ENCODE data around the gene SULT1C3. TPM values are rescaled to one million over a fixed set of nuclear protein-coding genes. Genes with fewer than 3 reads are reported as not detected.
A peak's percentile ranks its signal among the peaks of the same experiment; 100 is the strongest.

Gene SULT1C3
- total and polyA plus RNA-seq, 2 of the 13 experiments (the other 11 are each of a cell fraction or from before 2014, with no cell fraction given) = not detected

DNA sequence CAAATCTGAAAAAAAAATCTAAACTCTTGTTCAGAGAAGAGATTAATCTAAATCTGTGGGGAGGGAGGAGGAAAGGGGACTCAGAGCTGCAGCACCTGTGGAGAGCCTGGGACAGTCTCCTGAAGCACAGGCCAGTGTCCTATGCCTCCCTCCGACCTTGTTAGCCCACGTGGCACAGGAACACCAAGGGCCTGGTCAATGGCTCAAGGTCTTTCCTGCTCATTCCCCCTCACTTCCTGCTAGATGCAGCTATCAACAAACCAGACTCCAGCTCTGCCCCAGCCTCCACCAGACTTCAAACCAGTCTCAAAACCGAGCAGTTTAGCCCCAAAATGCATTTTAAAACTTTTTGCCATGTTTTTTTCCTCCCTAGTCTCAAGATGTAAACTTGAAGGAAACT lies 20.1 kb upstream of the SULT1C3 start (continued):
- no peak for TF ChIP-seq ZNF33B (CRISPR knock-in tag; IDR thresholded peaks at IDR 0.05)
- TF ChIP-seq ZNF326 (CRISPR knock-in tag; IDR thresholded peaks at IDR 0.05; ENCODE audit: borderline replicate concordance) = no peak
- no peak for TF ChIP-seq ZKSCAN5 (CRISPR knock-in tag; IDR thresholded peaks at IDR 0.05)
- no peak for TF ChIP-seq HMGXB3 (CRISPR knock-in tag; IDR thresholded peaks at IDR 0.05; ENCODE audit: borderline replicate concordance)
- TF ChIP-seq JUNB (CRISPR knock-in tag; IDR thresholded peaks at IDR 0.05; ENCODE audit: borderline replicate concordance) = no peak
- no peak for TF ChIP-seq FOXM1 (CRISPR knock-in tag; IDR thresholded peaks at IDR 0.05)
- TF ChIP-seq, protein P1, sequence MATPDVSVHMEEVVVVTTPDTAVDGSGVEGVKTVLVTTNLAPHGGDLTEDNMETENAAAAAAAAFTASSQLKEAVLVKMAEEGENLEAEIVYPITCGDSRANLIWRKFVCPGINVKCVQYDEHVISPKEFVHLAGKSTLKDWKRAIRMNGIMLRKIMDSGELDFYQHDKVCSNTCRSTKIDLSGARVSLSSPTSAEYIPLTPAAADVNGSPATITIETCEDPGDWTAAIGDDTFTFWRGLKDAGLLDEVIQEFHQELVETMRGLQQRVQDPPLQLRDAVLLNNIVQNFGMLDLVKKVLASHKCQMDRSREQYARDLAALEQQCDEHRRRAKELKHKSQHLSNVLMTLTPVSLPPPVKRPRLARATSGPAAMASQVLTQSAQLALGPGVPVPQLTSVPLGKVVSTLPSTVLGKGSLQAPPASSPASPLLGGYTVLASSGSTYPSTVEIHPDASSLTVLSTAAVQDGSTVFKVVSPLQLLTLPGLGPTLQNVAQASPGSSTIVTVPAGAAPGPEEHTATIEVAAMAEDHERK (CRISPR knock-in tag; IDR thresholded peaks at IDR 0.05; ENCODE audit: low read depth) = no peak
- TF ChIP-seq IKZF1 (IDR thresholded peaks at IDR 0.05) = no peak
- TF ChIP-seq ZBTB21 (CRISPR knock-in tag; IDR thresholded peaks at IDR 0.05) = no peak
- TF ChIP-seq PPARG (CRISPR knock-in tag; conservative IDR thresholded peaks at IDR 0.05) = no peak
- TF ChIP-seq, protein P2, sequence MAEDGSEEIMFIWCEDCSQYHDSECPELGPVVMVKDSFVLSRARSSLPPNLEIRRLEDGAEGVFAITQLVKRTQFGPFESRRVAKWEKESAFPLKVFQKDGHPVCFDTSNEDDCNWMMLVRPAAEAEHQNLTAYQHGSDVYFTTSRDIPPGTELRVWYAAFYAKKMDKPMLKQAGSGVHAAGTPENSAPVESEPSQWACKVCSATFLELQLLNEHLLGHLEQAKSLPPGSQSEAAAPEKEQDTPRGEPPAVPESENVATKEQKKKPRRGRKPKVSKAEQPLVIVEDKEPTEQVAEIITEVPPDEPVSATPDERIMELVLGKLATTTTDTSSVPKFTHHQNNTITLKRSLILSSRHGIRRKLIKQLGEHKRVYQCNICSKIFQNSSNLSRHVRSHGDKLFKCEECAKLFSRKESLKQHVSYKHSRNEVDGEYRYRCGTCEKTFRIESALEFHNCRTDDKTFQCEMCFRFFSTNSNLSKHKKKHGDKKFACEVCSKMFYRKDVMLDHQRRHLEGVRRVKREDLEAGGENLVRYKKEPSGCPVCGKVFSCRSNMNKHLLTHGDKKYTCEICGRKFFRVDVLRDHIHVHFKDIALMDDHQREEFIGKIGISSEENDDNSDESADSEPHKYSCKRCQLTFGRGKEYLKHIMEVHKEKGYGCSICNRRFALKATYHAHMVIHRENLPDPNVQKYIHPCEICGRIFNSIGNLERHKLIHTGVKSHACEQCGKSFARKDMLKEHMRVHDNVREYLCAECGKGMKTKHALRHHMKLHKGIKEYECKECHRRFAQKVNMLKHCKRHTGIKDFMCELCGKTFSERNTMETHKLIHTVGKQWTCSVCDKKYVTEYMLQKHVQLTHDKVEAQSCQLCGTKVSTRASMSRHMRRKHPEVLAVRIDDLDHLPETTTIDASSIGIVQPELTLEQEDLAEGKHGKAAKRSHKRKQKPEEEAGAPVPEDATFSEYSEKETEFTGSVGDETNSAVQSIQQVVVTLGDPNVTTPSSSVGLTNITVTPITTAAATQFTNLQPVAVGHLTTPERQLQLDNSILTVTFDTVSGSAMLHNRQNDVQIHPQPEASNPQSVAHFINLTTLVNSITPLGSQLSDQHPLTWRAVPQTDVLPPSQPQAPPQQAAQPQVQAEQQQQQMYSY (CRISPR knock-in tag; IDR thresholded peaks at IDR 0.05) = no peak
- peak; percentile 43; the same call in 1 of the 2 replicates for TF ChIP-seq ZMYM4 (CRISPR knock-in tag; IDR thresholded peaks at IDR 0.05)
- TF ChIP-seq ETV6 (CRISPR knock-in tag; conservative IDR thresholded peaks at IDR 0.05) = no peak
- TF ChIP-seq YEATS4 (CRISPR knock-in tag; IDR thresholded peaks at IDR 0.05; ENCODE audit: borderline replicate concordance) = no peak
- TF ChIP-seq TEAD2 (CRISPR knock-in tag; IDR thresholded peaks at IDR 0.05) = no peak
- TF ChIP-seq CTCF (CRISPR knock-in tag; IDR thresholded peaks at IDR 0.05) = no peak
- TF ChIP-seq SIX4 (CRISPR knock-in tag; IDR thresholded peaks at IDR 0.05) = no peak
- TF ChIP-seq FOSL2 (CRISPR knock-in tag; IDR thresholded peaks at IDR 0.05) = no peak
- peak; percentile 61; the same call in 1 of the 2 replicates for TF ChIP-seq TFDP1 (CRISPR knock-in tag; IDR thresholded peaks at IDR 0.05; ENCODE audit: borderline replicate concordance)

Data from HepG2 (cell line).